Activated CD4-positive, alpha-beta memory T cell treated with anti-CD3 and anti-CD28 coated beads, Interleukin-2, amount 10 ng/mL, durations not matched to agents 7 days and 5 days (primary cell): ENCODE data around the gene URM1. TPM values are rescaled to one million over a fixed set of nuclear protein-coding genes. Genes with fewer than 3 reads are reported as not detected.
A peak's percentile ranks its signal among the peaks of the same experiment; 100 is the strongest.
"Not testable (repeated sequence)": the region's sequence is repeated elsewhere in the genome, so short reads cannot be mapped to it uniquely, and the experiment has no call there.

Experiments used
- CTCF ChIA-PET: fragments of 350-600 bp; sonication (Branson Sonifier 250); formaldehyde crosslinking; loops from one replicate; lab custom pipeline; 2021; ENCODE audit warnings: antibody characterized with exemption, inconsistent platforms; lab: Charles Lee
- POLR2A ChIA-PET: fragments of 350-600 bp; sonication (Branson Sonifier 250); formaldehyde crosslinking; loops from one replicate; lab custom pipeline; 2021; ENCODE audit warnings: antibody characterized with exemption; lab: Charles Lee
- DNase-seq: peaks from one replicate; pipeline ENCODE4 v3.0.0-alpha.2; 2020
- H3K27ac Mint-ChIP-seq: one replicate; pipeline ENCODE4 v1.8.0; 2021; ENCODE audit warnings: mild to moderate bottlenecking, mixed read lengths
- H3K27me3 Mint-ChIP-seq: one replicate; pipeline ENCODE4 v1.8.0; 2021; ENCODE audit warnings: mixed read lengths
- H3K36me3 Mint-ChIP-seq: one replicate; pipeline ENCODE4 v1.8.0; 2021; ENCODE audit warnings: low read depth, mixed read lengths
- H3K4me1 Mint-ChIP-seq: one replicate; pipeline ENCODE4 v1.8.0; 2021; ENCODE audit warnings: mixed read lengths
- H3K4me3 Mint-ChIP-seq: one replicate; pipeline ENCODE4 v1.8.0; 2021; ENCODE audit warnings: mild to moderate bottlenecking, mixed read lengths
- H3K9me3 Mint-ChIP-seq: one replicate; pipeline ENCODE4 v1.8.0; 2021; ENCODE audit warnings: mixed read lengths
- total RNA-seq, 2 experiments: library from RNA; stranded (reverse); gene quantifications; one replicate each; pipeline ENCODE4 v1.2.3, GENCODE V29; 2021

The URM1 gene
- total RNA-seq, 2 experiments from 2014 or later, result 62.8 to 64.3 TPM

DNA sequence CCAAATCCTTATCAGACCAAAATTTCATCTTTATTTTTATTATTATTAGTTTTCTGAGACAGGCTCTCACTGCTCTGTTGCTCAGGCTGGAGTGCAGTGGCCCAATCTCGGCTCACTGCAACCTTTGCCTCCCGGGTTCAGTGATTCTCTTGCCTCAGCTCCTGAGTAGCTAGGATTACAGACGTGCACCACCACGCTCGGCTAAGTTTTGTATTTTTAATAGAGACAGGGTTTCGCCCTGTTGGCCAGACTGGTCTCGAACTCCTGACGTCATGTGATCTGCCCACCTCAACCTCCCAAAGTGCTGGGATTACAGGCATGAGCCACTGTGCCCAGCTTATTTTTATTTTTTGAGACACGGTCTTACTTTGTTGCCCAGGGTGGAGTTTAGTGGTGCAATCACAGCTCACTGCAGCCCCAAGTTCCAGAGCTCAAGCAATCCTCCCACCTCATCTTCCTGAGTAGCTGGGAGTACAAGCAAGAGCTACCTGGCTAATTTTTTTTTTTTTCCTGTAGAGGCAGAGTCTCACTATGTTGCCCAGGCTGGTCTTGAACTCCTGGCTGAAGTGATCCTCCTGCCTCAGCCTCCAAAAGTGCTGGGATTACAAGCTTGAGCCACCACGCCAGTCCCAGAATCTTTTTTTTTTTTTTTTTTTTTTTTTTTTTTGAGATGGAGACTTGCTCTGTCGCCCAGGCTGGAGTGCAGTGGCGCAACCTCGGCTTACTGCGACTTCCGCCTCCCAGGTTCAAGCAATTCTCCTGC, 32.1 kb upstream of the URM1 start:
- DNase-seq, H3K9me3 Mint-ChIP-seq, H3K36me3 Mint-ChIP-seq, H3K27me3 Mint-ChIP-seq, H3K27ac Mint-ChIP-seq: not testable (repeated sequence)
- ChIA-PET CTCF (interaction anchor here (0.7 to 1.9 kb wide), 4 partner anchors 43 to 792 kb away, joined by 3 to 8 read pairs (median 4); partner anchors contain the start of gene CIZ1), POLR2A (interaction anchor here (0.6 to 1.2 kb wide), 2 partner anchors 17 to 148 kb away, joined by 3 read pairs; partner anchors contain the start of gene TRUB2)
- H3K4me1 Mint-ChIP-seq, result peaks cover 10% of the 10 kb centered on the region
- peak overlapping the region; percentile 99 for H3K4me3 Mint-ChIP-seq

DNA sequence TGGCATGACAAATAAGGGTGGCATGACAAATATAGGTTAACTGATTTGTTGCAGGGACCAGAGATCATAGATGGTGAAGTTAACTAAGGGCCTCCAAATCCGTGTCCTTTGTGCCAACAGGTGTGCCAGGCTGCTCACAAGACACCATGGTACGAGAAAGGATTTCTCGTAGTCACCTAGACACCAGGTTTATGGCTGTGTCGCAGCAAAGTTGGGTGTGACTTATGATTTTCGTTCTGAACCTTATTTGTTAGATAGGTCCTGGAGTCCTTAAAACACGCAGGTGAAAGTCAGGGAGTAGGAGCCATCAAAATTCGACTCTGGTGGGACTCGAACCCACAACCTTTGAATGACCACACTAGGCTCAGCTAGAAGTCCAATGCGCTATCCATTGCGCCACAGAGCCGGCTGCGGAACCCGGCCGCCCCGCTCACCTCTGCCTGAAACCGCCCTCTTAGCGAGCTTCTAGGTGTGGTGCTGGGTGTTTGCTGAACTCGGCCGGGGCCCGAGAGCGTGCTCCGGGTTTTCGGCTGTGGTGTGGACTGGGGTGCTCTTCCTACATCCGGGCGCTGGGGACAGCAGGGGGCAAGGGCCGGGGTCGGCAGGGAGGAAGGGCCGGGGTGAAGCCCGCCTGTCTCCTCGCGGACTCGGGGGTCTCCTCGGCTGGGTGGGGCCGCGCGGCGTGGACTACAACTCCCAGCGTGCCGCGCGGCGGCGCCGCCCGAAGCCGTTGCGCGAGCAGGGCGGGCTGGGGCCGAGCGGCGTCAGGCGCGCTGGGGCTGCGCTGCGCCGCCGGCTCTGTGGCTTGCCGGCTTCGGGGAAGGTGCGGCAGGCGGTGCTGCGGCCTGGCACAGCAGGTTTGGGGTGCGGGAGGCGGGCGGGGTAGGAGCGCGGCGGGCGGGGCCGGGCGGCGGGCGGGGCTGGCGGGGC, 31.1 kb upstream of the URM1 start, which contains the start of gene SLC27A4:
TSS of gene SLC27A4 (plus strand) at position 767 of the 930 bp plus-strand sequence. CDS start 2,606 bp downstream, outside the sequence.
- peak within 1 kb of the TSS; percentile 99 for H3K4me3 Mint-ChIP-seq
- CTCF ChIA-PET, result interaction anchor here (1.1 to 1.9 kb wide), 3 partner anchors 22 to 149 kb away, joined by 4 to 8 read pairs (median 7); partner anchors contain the start of gene CIZ1

DNA sequence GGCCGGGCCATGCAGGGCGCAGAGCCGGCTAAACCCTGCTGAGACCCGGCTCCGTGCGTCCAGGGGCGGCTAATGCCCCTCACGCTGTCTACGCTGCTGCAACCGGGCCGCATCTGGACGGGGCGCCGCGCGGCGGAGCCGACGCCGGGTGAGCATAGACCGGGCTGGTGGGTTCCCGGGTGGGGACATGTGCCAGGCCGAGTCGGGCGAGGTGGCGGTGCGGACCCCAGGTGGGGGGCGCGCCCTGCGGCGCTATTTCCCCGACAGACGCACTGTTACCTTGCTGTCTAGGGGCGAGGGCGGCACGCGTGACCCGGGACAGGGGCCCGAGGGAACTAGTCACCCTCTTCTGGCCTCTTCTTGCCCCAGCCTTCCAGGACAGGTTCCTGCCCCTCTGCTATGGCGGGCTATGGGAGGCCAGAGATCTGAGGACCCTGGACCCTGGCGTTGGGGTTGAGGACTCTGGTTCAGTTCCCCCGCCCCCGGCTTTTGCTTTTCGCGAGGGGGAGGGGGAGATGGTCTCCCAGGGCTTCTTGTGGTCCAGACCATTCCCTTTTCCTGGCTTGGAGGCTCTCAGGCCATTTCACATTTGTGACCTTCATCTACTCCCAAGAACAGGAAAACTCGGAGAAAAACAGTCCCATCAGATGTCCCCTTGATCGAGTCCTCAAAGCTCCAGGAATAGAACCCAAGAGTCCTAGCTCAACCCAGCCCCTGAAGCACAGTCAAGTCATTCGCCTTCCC, 30.3 kb upstream of the URM1 start:
- H3K4me3 Mint-ChIP-seq, result peak overlapping the region; percentile 99
- peaks cover 7% of the 10 kb centered on the region for H3K36me3 Mint-ChIP-seq
- no peak for DNase-seq
- ChIA-PET POLR2A (interaction anchor here (0.7 to 1.5 kb wide), 9 partner anchors 20 to 383 kb away, joined by 3 to 10 read pairs (median 3); partner anchors contain the start of genes BBLN, GOLGA2, SWI5 and URM1), CTCF (interaction anchor here (0.7 to 1.7 kb wide), 26 partner anchors 8 to 489 kb away, joined by 3 to 29 read pairs (median 4); partner anchors contain the start of genes COQ4, GOLGA2, SPOUT1 and SWI5)
- no peaks in the 10 kb centered on the region for H3K9me3 Mint-ChIP-seq
- H3K27ac Mint-ChIP-seq, result peak overlapping the region; percentile 87
- H3K27me3 Mint-ChIP-seq, result no peaks in the 10 kb centered on the region
- peaks cover 10% of the 10 kb centered on the region for H3K4me1 Mint-ChIP-seq

More for the DNA sequence above, 31.1 kb upstream of the URM1 start, which contains the start of gene SLC27A4:
- Mint-ChIP-seq H3K27me3 (no peaks in the 10 kb centered on the region), H3K4me1 (peaks cover 10% of the 10 kb centered on the region), H3K9me3 (no peaks in the 10 kb centered on the region), H3K36me3 (peaks cover 7% of the 10 kb centered on the region), H3K27ac (peak within 1 kb of the TSS; percentile 87)
- peak; percentile 86 for DNase-seq
- POLR2A ChIA-PET, result no interaction called here

DNA sequence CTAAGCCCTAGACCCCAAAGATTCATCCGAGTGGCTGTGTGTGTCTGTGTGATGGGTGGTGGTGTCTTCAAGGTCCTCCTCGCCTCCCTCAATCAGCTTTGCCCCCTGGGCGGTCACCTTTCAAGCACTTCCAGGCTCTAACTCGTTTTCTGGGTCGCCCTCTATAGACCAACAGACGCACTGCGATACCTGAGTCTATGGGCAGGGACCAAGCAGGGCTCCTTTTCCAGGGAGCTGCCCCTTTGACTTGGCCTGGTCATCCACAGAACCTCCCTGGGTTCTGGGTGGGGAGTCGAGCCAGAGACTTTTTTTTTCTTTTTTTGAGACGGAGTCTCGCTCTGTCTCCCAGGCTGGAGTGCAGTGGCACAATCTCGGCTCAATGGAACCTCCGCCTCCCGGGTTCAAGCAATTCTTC, 29.7 kb upstream of the URM1 start:
- ChIA-PET POLR2A (interaction anchor here (0.7 to 1.5 kb wide), 9 partner anchors 20 to 383 kb away, joined by 3 to 10 read pairs (median 3); partner anchors contain the start of genes BBLN, GOLGA2, SWI5 and URM1), CTCF (interaction anchor here (0.7 to 1.7 kb wide), 25 partner anchors 8 to 488 kb away, joined by 3 to 29 read pairs (median 4); partner anchors contain the start of genes COQ4, GOLGA2, SPOUT1 and SWI5)
- peak overlapping the region; percentile 87 for H3K27ac Mint-ChIP-seq
- H3K4me3 Mint-ChIP-seq, result peak overlapping the region; percentile 99
- peaks cover 7% of the 10 kb centered on the region for H3K36me3 Mint-ChIP-seq
- no peaks in the 10 kb centered on the region for H3K27me3 Mint-ChIP-seq
- H3K9me3 Mint-ChIP-seq, result no peaks in the 10 kb centered on the region
- DNase-seq, result peak; percentile 78
- H3K4me1 Mint-ChIP-seq, result peaks cover 10% of the 10 kb centered on the region

DNA sequence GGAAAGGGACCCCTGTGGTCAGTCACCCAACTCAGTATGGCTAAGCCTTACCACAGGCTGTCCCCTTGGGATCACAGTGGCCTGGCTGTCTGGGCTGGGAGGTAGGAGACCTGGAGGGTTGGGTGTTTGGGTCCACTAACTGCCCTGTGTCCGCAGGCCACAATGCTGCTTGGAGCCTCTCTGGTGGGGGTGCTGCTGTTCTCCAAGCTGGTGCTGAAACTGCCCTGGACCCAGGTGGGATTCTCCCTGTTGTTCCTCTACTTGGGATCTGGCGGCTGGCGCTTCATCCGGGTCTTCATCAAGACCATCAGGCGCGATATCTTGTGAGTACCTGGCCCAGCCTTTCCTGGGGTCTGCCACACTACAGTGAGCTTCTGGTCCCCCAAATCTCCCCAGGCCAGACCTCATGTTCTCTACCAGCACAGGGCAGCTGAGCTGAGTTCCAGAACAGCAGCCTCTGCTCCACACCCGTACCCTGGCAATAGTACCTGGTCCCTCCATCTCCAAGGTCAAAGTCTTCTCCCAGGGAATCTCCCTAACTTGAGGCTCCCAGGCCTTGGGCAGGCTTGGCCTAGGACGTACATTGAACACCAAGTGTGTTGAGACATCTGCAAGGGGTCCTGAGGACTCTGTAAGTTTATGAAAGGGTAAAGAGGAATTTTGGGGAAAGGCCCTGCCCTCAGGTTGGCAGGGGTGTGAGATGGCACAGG, 28.0 kb upstream of the URM1 start:
- Mint-ChIP-seq H3K4me3 (no peak overlapping the region), H3K4me1 (peaks cover 10% of the 10 kb centered on the region), H3K27me3 (no peaks in the 10 kb centered on the region), H3K36me3 (peaks cover 9% of the 10 kb centered on the region), H3K27ac (no peak overlapping the region), H3K9me3 (no peaks in the 10 kb centered on the region)
- CTCF ChIA-PET, result interaction anchor here (0.6 to 1.8 kb wide), 3 partner anchors 22 to 98 kb away, joined by 3 to 8 read pairs (median 5); no protein-coding TSS in a partner anchor
- POLR2A ChIA-PET, result interaction anchor here (0.9 kb wide), 1 partner anchor 168 kb away, joined by 3 read pairs; no protein-coding TSS in a partner anchor
- DNase-seq, result no peak

DNA sequence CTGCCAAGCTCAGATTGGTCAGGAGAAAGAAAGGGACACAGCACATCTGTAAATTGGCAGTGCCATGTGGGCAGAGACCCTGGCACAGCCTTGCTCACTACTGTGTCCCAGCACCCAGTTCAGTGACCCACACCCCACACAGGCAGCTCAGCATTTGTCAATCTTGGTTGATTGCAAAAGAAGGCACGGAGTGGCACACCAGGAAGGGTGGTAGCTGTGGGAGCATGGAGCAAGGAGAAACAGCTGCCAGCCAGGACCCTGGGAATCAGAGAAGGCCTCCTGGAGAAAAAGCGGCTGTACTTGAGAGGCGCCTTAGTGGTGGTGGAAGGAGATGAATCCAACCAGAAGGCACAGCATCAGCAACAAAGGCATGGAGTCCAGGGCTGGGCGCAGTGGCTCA, 27.3 kb upstream of the URM1 start:
- no peak for DNase-seq
- Mint-ChIP-seq H3K27ac (no peak overlapping the region), H3K27me3 (no peaks in the 10 kb centered on the region), H3K9me3 (no peaks in the 10 kb centered on the region), H3K4me1 (peaks cover 10% of the 10 kb centered on the region), H3K36me3 (peaks cover 9% of the 10 kb centered on the region), H3K4me3 (no peak overlapping the region)
- ChIA-PET CTCF (interaction anchor here (1.2 to 1.8 kb wide), 3 partner anchors 18 to 49 kb away, joined by 3 to 8 read pairs (median 6); no protein-coding TSS in a partner anchor), POLR2A (no interaction called here)

DNA sequence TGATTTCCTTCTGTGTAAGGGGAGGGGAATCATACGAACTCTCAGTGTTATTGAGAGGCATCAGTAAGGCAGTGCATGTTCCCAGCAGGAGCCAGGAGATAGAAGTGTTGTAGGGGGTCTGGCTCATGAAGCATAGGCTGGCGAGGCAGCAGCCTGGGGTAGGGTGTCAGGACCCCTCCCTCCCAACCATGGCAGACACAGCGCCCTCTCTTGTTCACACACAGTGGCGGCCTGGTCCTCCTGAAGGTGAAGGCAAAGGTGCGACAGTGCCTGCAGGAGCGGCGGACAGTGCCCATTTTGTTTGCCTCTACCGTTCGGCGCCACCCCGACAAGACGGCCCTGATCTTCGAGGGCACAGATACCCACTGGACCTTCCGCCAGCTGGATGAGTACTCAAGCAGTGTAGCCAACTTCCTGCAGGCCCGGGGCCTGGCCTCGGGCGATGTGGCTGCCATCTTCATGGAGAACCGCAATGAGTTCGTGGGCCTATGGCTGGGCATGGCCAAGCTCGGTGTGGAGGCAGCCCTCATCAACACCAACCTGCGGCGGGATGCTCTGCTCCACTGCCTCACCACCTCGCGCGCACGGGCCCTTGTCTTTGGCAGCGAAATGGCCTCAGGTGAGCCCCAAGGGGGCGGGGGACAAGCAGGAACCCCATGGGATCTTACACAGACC, 26.1 kb upstream of the URM1 start:
- DNase-seq, result no peak
- peaks cover 14% of the 10 kb centered on the region for H3K36me3 Mint-ChIP-seq
- CTCF ChIA-PET, result interaction anchor here (1.5 kb wide), 1 partner anchor 17 kb away, joined by 6 read pairs; no protein-coding TSS in a partner anchor
- no peaks in the 10 kb centered on the region for H3K27me3 Mint-ChIP-seq
- no peak overlapping the region for H3K4me3 Mint-ChIP-seq
- no peaks in the 10 kb centered on the region for H3K9me3 Mint-ChIP-seq
- POLR2A ChIA-PET, result no interaction called here
- no peak overlapping the region for H3K27ac Mint-ChIP-seq
- peaks cover 4% of the 10 kb centered on the region for H3K4me1 Mint-ChIP-seq

DNA sequence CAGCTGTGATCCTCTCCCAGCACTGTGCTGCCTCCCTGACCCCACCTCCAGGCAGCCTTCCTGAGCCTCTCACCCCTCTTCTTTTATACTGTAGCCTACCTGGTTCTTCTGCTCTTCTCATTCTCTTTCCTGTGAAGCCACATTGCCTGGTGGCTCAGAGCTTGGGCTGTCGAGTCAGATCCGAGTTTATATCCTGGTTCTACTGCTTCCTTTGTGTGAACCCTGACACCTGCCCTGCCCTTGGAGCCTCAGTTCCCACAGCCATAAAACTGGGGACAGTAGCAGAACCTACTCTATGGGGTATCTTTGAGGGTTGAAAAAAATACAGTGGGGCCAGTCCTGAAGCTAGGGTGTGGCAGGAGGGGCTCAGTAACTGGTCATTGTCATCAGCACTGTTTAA, 22.0 kb upstream of the URM1 start:
- H3K27ac Mint-ChIP-seq, result no peak overlapping the region
- ChIA-PET POLR2A (no interaction called here), CTCF (interaction anchor here (0.9 to 2.9 kb wide), 2 partner anchors 13 to 53 kb away, joined by 3 to 12 read pairs; no protein-coding TSS in a partner anchor)
- H3K4me3 Mint-ChIP-seq, result no peak overlapping the region
- H3K27me3 Mint-ChIP-seq, result no peaks in the 10 kb centered on the region
- H3K36me3 Mint-ChIP-seq, result peaks cover 11% of the 10 kb centered on the region
- H3K4me1 Mint-ChIP-seq, result no peaks in the 10 kb centered on the region
- H3K9me3 Mint-ChIP-seq, result no peaks in the 10 kb centered on the region
- no peak for DNase-seq

DNA sequence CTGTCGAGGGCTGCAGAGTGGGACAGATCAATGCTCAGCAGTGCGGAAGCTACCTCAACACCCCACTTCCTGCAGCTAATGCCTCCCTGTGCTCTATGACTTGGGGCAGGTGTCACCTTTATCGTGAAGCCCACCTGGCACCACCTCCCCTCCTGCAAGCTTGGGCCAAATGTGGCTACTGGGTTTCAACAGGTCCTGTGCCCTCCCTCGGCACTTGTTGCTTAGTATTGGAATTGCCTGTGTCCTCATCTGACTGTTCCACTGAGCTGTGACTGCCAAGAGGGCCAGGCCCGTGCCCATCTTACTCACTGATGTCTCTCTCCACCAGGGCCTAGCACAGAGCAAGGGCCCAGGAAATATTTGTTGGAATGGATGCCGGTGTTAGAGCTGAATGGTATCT, 21.4 kb upstream of the URM1 start:
- ChIA-PET POLR2A (interaction anchor here (1.2 kb wide), 1 partner anchor 21 kb away, joined by 3 read pairs; the partner anchor contains the start of gene URM1), CTCF (interaction anchor here (0.9 to 2.9 kb wide), 2 partner anchors 12 to 53 kb away, joined by 3 to 12 read pairs; no protein-coding TSS in a partner anchor)
- H3K4me1 Mint-ChIP-seq, result no peaks in the 10 kb centered on the region
- no peak for DNase-seq
- no peaks in the 10 kb centered on the region for H3K27me3 Mint-ChIP-seq
- no peak overlapping the region for H3K4me3 Mint-ChIP-seq
- H3K36me3 Mint-ChIP-seq, result peaks cover 11% of the 10 kb centered on the region
- H3K27ac Mint-ChIP-seq, result no peak overlapping the region
- H3K9me3 Mint-ChIP-seq, result no peaks in the 10 kb centered on the region

DNA sequence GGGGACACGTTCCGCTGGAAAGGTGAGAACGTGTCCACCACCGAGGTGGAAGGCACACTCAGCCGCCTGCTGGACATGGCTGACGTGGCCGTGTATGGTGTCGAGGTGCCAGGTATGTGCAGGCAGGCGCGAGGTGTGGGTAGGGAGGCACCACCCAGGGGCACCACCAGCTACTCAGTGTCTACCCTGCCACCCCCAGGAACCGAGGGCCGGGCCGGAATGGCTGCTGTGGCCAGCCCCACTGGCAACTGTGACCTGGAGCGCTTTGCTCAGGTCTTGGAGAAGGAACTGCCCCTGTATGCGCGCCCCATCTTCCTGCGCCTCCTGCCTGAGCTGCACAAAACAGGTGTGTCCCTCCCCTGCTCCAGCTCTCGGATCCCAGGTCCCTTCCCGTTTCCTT, 15.7 kb upstream of the URM1 start:
- no peak for DNase-seq
- peaks cover 9% of the 10 kb centered on the region for H3K36me3 Mint-ChIP-seq
- no peaks in the 10 kb centered on the region for H3K9me3 Mint-ChIP-seq
- H3K27ac Mint-ChIP-seq, result no peak overlapping the region
- no peaks in the 10 kb centered on the region for H3K27me3 Mint-ChIP-seq
- ChIA-PET CTCF (interaction anchor here (2.2 kb wide), 1 partner anchor 14 kb away, joined by 6 read pairs; no protein-coding TSS in a partner anchor), POLR2A (interaction anchor here (1.4 kb wide), 1 partner anchor 80 kb away, joined by 3 read pairs; the partner anchor contains the start of genes GOLGA2 and SWI5)
- no peaks in the 10 kb centered on the region for H3K4me1 Mint-ChIP-seq
- no peak overlapping the region for H3K4me3 Mint-ChIP-seq
